Measurements from ENCODE around the gene NODAL.
A peak's percentile ranks its signal among the peaks of the same experiment; 100 is the strongest.

The NODAL gene

GRCh38 chr10:70432561-70433263 lies 8.8 kb downstream of the NODAL start:
- DNase-seq: no peak

- DNase-seq: no peak
Measured at GRCh38 chr10:70432101-70432500, 9.4 kb downstream of the NODAL start.

- no peak for DNase-seq
Measured at GRCh38 chr10:70430493-70431445, 10.7 kb downstream of the NODAL start.

GRCh38 chr10:70426823-70427222 lies 14.7 kb downstream of the NODAL start:
- no peak for DNase-seq

- no peak for DNase-seq
Measured at GRCh38 chr10:70425096-70425495, 16.4 kb downstream of the NODAL start.

GRCh38 chr10:70424320-70424719 lies 17.2 kb downstream of the NODAL start:
- DNase-seq: no peak

GRCh38 chr10:70418713-70419112 lies 22.8 kb downstream of the NODAL start:
- no peak for DNase-seq

- DNase-seq: no peak
Measured at GRCh38 chr10:70418229-70418628, 23.3 kb downstream of the NODAL start.

- DNase-seq: no peak
Measured at GRCh38 chr10:70417568-70417967, 23.9 kb downstream of the NODAL start.

- no peak for DNase-seq
Measured at GRCh38 chr10:70412356-70412755, 29.1 kb downstream of the NODAL start.

GRCh38 chr10:70410608-70411007 lies 30.9 kb downstream of the NODAL start:
- DNase-seq: no peak

GRCh38 chr10:70409772-70410171 lies 31.7 kb downstream of the NODAL start:
- no peak for DNase-seq

GRCh38 chr10:70405037-70405824 lies 36.2 kb downstream of the NODAL start:
- DNase-seq: no peak

- no peak for DNase-seq
Measured at GRCh38 chr10:70404787-70405036, 36.8 kb downstream of the NODAL start.

GRCh38 chr10:70404036-70404786 lies 37.3 kb downstream of the NODAL start, which contains the start of gene EIF4EBP2:
EIF4EBP2 (plus strand) TSS chr10:70404145; CDS start chr10:70404402, 257 bp downstream.
- DNase-seq: peak; percentile 81

GRCh38 chr10:70403483-70404035 lies 37.9 kb downstream of the NODAL start:
- DNase-seq: no peak

GRCh38 chr10:70399177-70399576 lies 42.3 kb downstream of the NODAL start:
- DNase-seq: no peak

- no peak for DNase-seq
Measured at GRCh38 chr10:70396140-70396539, 45.3 kb downstream of the NODAL start.

- DNase-seq: no peak
Measured at GRCh38 chr10:70391654-70392053, 49.8 kb downstream of the NODAL start.
